Loucy (cell line): ENCODE results near the gene APLNR.

Experiments used
- H2AFZ ChIP-seq: fragments of 200-600 bp; sonication (generic); 2 replicates; pipeline ENCODE4 v1.6.0; 2016; ENCODE audit warnings: antibody characterized with exemption, mild to moderate bottlenecking, low read length, moderate library complexity
- H3F3A ChIP-seq: fragments of 200-600 bp; 2 replicates; pipeline ENCODE4 v1.6.0; 2016; ENCODE audit warnings: antibody characterized with exemption, low read depth, mild to moderate bottlenecking
- H3K27me3 ChIP-seq: fragments of 200-600 bp; sonication (generic); 2 replicates; pipeline ENCODE4 v1.6.1; 2014; ENCODE audit warnings: low read length, mild to moderate bottlenecking; ENCODE audit not compliant: insufficient read depth, poor library complexity, severe bottlenecking
- H3K36me3 ChIP-seq: fragments of 200-600 bp; sonication (generic); 2 replicates; pipeline ENCODE4 v1.6.1; 2016; ENCODE audit warnings: low read length; ENCODE audit not compliant: insufficient read depth
- H3K4me1 ChIP-seq: fragments of 200-600 bp; sonication (generic); 2 replicates; pipeline ENCODE4 v1.5.1; 2014; ENCODE audit warnings: low read length, mild to moderate bottlenecking; ENCODE audit not compliant: insufficient read depth, poor library complexity, severe bottlenecking
- H3K4me2 ChIP-seq: fragments of 200-600 bp; sonication (generic); 2 replicates; pipeline ENCODE4 v1.6.0; 2014; ENCODE audit warnings: antibody characterized with exemption, low read length, low read depth, mild to moderate bottlenecking; ENCODE audit not compliant: poor library complexity, severe bottlenecking
- H3K4me3 ChIP-seq: fragments of 200-600 bp; sonication (generic); 2 replicates; pipeline ENCODE4 v1.5.1; 2014; ENCODE audit warnings: low read length, mild to moderate bottlenecking, mixed read lengths; ENCODE audit not compliant: poor library complexity, severe bottlenecking
- H3K79me2 ChIP-seq: fragments of 200-600 bp; sonication (generic); 2 replicates; pipeline ENCODE4 v1.6.1; 2014; ENCODE audit warnings: low read length; ENCODE audit not compliant: insufficient read depth
- H3K9ac ChIP-seq: fragments of 200-600 bp; sonication (generic); 2 replicates; pipeline ENCODE4 v1.6.0; 2014; ENCODE audit warnings: mild to moderate bottlenecking, low read depth, low read length, moderate library complexity; ENCODE audit not compliant: poor library complexity, severe bottlenecking
- H3K9me2 ChIP-seq: fragments of 200-600 bp; sonication (generic); replicated peaks from 2 replicates; pipeline ENCODE4 v1.6.1; 2016; ENCODE audit warnings: low read depth, low read length, mixed read lengths
- H3K9me3 ChIP-seq: fragments of 200-600 bp; sonication (generic); 2 replicates; pipeline ENCODE4 v1.6.1; 2014; ENCODE audit warnings: mild to moderate bottlenecking, antibody characterized with exemption, low read length, low read depth; ENCODE audit not compliant: insufficient read depth
- H4K20me1 ChIP-seq: fragments of 200-600 bp; sonication (generic); 2 replicates; pipeline ENCODE4 v1.6.0; 2014; ENCODE audit warnings: antibody characterized with exemption, low read length, mild to moderate bottlenecking; ENCODE audit not compliant: insufficient read depth, poor library complexity, severe bottlenecking
- CTCF ChIP-seq: fragments of 200-600 bp; sonication (generic); conservative IDR thresholded peaks from 2 replicates; pipeline ENCODE4 v1.5.1; 2014; ENCODE audit warnings: mild to moderate bottlenecking, antibody characterized with exemption, low read length
- EZH2phosphoT487 ChIP-seq: fragments of 200-600 bp; IDR thresholded peaks from 2 replicates; pipeline ENCODE4 v1.6.1; 2018; ENCODE audit warnings: antibody characterized with exemption, mild to moderate bottlenecking, moderate library complexity, borderline replicate concordance

Gene APLNR

DNA sequence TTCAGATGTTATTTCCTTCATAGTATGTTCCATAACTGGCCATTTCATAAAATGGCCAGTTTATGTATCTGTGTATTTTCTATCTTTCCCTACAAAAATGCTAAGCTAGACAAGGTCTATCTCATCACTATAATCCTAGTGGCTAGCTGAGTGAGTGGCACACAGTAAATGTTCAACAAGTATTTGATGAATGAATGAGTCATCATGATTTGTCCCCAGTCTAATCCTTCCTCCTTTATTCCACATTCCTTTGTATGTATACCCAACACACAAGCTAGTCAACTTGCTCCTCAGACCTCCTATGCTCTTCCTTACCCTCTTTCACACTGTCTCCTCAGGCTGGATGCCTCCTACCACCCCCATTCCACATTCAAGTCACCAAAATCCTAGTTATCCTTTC is 12.5 kb downstream of the APLNR start:
- no peaks in the 10 kb centered on the region for H3F3A ChIP-seq
- H3K27me3 ChIP-seq, result no peaks in the 10 kb centered on the region
- H3K9me3 ChIP-seq, result no peaks in the 10 kb centered on the region
- no peaks in the 10 kb centered on the region for H3K79me2 ChIP-seq
- H4K20me1 ChIP-seq, result no peaks in the 10 kb centered on the region
- H3K9ac ChIP-seq, result no peak overlapping the region
- H2AFZ ChIP-seq, result no peak overlapping the region
- H3K4me3 ChIP-seq, result no peak overlapping the region
- no peak for TF ChIP-seq CTCF
- no peak for TF ChIP-seq EZH2phosphoT487
- H3K36me3 ChIP-seq, result no peaks in the 10 kb centered on the region
- no peaks in the 10 kb centered on the region for H3K9me2 ChIP-seq
- H3K4me2 ChIP-seq, result no peak overlapping the region
- H3K4me1 ChIP-seq, result peaks cover 7% of the 10 kb centered on the region

GRCh38 chr11:57224128-57224527 is 12.9 kb downstream of the APLNR start:
- no peak overlapping the region for H2AFZ ChIP-seq
- no peaks in the 10 kb centered on the region for H3K9me3 ChIP-seq
- TF ChIP-seq CTCF (no peak), EZH2phosphoT487 (no peak)
- no peaks in the 10 kb centered on the region for H3K36me3 ChIP-seq
- no peak overlapping the region for H3K4me3 ChIP-seq
- H4K20me1 ChIP-seq, result no peaks in the 10 kb centered on the region
- no peaks in the 10 kb centered on the region for H3K9me2 ChIP-seq
- H3K9ac ChIP-seq, result no peak overlapping the region
- peaks cover 7% of the 10 kb centered on the region for H3K4me1 ChIP-seq
- H3K27me3 ChIP-seq, result no peaks in the 10 kb centered on the region
- H3F3A ChIP-seq, result no peaks in the 10 kb centered on the region
- no peaks in the 10 kb centered on the region for H3K79me2 ChIP-seq
- no peak overlapping the region for H3K4me2 ChIP-seq

GRCh38 chr11:57223601-57224000 is 13.4 kb downstream of the APLNR start:
- Histone ChIP-seq H3K9ac (no peak overlapping the region), H3K4me2 (no peak overlapping the region), H3F3A (no peaks in the 10 kb centered on the region), H2AFZ (no peak overlapping the region), H3K9me2 (no peaks in the 10 kb centered on the region), H3K9me3 (no peaks in the 10 kb centered on the region), H3K4me3 (no peak overlapping the region), H3K27me3 (no peaks in the 10 kb centered on the region), H3K36me3 (no peaks in the 10 kb centered on the region), H3K4me1 (peaks cover 7% of the 10 kb centered on the region), H3K79me2 (no peaks in the 10 kb centered on the region), H4K20me1 (no peaks in the 10 kb centered on the region)
- TF ChIP-seq CTCF (no peak), EZH2phosphoT487 (no peak)
